GM19455 (cell line): Measurements from ENCODE around the gene LSM4.
A peak's percentile ranks its signal among the peaks of the same experiment; 100 is the strongest.
"Not testable (repeated sequence)": the region's sequence is repeated elsewhere in the genome, so short reads cannot be mapped to it uniquely, and the experiment has no call there.

Experiments
- ATAC-seq: cut with Tn5 transposase; IDR thresholded peaks from one replicate; pipeline ENCODE4 v1.9.1; 2021; ENCODE audit not compliant: unreplicated experiment

The LSM4 gene

DNA sequence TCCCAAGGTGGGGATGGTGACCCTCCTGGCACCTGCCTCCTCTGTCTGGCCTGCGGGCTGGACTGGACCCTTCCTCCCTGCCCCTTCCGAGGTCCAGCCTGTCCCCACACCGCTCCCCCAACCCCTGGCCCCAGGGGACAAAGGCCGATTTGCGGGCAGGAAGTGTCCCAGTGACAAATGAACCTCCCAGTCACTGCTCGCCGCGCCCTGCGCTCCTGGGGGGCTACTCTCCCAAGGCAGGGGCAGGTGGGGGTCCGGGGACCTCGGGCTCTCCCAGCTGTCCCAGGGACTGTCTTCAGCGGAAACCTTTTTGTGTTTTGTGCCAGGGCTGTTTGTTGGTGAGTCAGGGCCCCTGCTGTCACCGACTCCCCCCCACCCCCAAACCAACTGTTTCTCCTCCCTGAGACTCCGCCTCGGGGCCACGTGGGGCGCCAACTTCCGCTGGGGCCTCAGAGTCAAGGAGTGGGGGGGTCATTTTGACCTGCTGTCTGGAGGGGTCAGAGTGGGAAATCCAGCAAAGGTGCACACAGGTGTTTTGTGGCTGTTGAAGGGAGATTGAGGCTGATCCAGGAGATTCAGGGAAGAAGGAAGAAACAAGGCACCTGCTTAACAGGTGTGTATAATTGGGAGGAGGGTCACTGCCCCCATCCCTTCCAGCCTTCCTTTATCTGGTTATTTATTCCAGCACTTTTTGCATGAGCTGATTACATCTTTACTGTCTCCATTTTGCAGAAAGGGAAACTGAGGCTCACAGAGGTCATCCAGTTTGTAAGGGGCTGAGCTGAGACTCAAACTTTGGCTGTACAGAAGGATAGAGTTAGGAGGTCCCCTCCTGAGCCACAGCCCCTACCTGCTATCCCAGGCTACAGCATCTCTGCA lies 18.4 kb upstream of the LSM4 start:
- ATAC-seq = peak; percentile 49

DNA sequence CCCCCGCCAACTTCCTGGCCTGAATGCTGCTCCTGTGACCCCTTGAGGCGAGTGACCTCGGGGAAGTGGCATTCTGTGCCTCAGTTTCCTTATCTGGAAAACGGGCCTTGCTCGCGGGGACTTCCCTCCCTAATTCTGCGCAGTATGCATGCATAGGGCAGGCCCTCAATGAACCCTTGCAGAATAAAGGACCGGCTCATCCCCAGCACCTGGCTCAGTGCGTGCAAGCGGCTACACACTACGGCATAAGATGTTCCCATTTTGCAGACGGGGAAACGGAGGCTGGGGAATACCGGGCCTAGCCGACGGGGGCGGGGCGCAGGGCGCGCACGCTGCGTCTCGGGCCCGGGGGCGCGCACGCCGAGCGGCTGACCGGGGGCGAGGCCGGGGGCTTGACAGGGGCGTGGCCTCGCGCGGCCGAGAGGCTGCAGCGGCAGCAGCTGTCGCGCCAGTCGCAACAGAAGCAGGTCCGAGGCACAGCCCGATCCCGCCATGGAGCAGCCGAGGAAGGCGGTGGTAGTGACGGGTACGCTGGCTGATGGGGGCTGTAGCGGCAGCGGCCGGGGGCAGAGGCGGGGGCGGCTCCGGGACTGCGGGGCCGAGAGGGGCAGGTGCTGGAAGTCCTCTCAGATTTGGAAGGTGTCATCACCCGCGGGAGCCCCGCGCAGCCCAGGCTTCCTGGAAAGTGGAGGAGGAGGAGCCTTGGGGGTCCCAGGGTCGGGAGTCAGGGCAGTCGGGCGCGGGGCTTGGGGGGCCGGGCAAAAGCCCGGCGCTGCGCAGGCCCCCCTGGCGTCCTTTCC lies 17.5 kb upstream of the LSM4 start, which contains the start of gene PGPEP1:
Gene PGPEP1 (plus strand): TSS at position 409 of the 800 bp plus-strand sequence. CDS start 84 bp downstream, at position 493.
- peak; percentile 56 for ATAC-seq

DNA sequence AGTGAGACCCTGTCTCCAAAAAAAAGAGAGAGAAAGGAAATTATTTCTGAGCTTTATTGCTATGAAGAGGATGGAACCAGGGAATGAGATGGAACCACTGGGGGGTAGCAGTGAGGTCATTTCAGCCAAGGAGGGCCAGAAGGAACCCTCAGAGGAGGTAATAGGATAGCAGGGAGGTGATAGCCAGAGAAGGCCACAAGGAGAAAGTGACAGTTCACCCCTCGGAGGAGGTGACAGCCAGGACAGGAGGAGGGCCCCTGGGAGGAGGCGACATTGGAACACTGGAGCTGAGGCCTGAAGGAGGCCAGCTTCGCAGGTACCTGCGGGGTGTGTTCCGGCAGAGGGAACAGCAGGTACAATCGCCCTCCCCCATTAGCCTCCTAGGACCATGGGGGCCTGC lies 16.8 kb upstream of the LSM4 start:
- ATAC-seq = no peak

DNA sequence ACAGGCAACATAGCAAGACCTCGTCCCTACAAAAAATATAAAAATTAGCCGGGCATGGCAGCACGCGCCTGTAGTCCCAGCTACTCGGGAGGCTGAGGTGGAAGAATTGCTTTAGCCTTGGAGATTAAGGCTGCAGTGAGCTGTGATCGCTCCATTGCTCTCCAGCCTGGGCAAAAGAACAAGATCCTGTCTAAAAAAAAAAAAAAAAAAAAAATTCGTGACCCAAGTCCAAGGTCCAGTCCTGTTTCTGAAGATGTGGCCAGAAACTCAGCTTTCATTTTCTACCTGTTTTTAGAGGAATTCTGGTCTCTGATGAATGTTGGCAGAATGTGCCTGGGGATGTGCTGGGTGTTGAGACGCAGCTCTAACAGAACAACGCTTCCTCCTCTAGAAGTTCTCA lies 15.7 kb upstream of the LSM4 start:
- ATAC-seq = no peak

DNA sequence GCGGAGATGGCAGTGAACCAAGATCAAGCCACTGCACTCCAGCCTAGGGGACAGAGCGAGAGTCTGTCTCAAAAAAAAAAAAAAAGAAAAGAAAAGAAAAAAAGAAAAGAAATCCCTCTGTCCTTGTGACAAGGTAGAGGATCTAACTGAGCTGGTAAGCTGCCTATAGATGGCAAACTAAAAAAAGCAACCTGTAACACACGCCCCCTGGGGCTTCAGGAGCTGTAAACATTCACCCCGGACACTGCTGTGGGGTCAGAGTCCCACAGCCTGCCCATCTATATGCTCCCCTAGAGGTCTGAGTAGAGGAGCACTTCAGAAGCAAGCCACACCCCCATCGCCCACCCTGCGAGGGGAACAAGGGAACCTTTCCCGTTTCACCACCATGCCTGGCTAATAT lies 13.2 kb upstream of the LSM4 start:
- ATAC-seq = no peak

DNA sequence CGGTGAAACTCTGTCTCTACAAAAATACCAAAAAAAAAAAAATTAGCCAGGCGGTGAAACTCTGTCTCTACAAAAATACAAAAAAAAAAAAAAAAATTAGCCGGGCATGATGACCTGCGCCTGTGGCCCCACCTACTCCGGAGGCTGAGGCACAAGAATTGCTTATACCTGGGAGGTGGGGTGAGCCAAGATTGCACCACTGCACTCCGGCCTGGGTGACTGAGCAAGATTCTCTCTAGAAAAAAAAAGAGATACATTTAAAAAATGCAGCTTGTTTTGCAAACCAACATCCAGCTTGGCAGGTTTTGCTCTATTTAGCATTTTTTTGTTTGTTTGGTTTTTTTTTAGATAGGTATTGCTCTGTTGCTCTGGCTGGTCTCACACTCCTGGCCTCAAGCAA lies 10.8 kb upstream of the LSM4 start:
- no peak for ATAC-seq

DNA sequence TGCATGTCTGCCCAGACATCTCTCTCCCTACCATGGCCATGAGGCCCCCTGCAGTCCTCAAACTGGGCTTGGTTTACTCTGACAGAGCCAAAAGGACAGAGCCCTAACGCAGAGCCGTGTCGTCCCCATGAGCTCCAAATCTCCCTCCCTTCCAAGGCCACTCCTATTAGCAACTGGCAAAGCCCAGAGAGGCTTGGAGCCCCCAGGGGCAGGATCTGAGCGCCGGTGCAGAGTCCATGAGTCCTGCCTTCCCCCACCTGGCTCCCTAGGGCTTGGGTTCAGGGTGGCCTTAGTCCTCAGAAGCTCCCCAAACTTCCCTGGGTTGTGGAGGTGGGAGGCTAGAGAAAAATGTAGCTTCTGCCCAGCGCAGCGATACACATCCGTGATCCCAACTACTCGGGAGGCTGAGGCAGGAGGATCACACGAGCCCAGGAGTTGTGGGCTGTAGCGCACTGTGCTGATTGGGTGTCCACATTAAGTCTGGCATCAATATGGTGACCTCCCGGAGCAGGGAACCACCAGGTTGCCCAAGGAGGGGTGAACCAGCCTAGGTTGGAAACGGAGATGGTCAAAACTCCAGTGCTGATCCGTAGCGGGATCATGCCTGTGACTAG lies 10.1 kb upstream of the LSM4 start:
- no peak for ATAC-seq

DNA sequence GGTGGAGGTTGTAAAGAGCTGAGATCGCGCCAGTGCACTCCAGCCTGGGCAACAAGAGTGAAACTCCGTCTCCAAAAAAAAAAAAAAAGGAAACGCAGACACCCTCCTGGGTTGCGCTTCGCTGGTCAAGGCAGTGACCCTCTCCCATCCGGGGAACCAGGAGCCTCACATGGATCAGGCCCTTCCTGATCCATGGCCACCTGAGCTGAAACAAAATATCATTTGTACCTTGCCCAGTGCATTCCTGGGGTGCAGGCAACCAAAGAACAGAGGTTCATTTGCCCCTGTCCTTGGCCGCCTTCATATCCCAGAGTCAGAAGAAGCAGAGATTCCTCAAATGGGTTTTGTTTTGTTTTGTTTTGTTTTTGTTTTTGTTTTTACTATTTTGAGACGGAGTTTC lies 8.0 kb upstream of the LSM4 start:
- no peak for ATAC-seq

DNA sequence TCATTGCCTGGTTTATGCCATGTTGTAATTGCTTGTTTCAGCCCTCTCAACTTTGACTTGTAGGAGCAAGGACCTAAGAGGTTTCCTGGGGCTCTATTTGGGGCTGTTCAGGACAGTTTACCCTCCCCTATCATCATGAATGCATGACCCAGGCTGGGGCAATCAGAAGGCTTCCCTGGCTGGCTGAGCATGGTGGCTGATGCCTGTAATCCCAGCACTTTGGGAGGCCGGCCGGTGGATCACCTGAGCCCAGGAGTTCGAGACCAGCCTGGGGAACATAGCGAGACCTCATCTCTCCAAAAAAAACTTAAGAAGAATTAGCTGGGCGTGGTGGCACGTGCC lies 6.1 kb upstream of the LSM4 start:
- no peak for ATAC-seq

DNA sequence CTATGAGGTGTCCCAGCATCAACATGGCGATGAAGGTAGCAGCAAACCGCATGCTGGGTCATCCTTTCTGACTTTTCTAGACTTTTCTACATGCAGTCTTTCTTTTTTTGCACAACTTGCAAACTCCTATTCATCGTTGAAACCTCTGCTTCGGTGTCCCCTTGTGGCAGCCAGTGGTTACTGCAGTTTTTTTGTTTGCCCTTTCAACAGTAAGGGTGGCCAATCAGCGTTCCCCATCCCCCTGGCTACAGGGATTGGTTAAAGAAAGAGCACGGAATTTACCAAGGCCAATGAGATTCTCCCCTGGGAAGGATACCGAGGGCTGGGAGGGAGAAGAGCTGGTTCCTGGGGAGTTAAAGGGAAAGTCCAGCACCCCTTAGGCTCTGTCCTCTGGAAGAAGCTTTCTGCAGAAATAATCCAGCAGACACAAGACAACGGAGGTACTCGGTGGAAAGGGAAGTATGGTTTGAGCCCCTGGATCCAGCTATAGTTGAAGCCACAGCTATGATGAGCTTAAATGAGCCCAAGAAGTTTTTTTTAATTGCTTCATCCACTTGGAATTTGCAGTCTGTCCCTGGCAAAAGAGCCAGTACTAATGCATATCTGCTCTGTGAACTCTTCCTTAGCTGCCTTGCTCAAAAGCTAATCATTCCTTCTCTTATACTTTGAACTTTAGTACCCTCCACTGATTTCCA lies 5.6 kb upstream of the LSM4 start:
- ATAC-seq = peak; percentile 75

DNA sequence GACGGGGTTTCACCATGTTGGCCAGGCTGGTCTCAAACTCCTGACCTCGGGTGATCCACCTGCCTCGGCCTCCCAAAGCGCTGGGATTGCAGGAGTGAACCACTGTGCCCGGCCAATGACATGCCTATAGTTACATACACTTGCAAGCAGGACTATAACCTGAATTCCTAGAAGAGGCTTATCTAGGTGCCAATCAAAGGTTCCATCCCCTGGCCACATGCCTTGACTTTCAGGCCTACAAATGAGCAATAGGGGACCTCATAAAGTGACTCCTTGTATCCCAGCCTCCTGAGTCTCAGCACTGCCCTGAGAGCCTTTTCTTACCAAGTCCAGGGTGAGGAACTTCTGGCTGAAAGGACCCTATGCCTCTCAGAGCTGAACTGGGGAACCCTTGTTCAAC lies 3.9 kb upstream of the LSM4 start:
- ATAC-seq = no peak

DNA sequence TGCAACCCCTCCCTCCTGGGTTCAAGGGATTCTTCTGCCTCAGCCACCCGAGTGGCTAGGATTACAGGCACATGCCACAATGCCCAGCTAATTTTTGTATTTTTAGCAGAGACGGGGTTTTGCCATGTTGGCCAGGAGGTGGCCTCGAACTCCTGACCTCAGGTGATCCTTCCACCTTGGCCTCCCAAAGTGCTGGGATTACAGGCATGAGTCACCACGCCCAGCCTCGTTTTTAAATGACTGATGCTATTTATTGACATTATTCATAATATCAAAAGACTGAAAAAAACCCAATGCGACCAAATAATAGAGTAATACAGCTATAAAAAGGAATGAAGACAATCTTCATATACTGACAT lies 1.5 kb upstream of the LSM4 start:
- ATAC-seq = not testable (repeated sequence)

DNA sequence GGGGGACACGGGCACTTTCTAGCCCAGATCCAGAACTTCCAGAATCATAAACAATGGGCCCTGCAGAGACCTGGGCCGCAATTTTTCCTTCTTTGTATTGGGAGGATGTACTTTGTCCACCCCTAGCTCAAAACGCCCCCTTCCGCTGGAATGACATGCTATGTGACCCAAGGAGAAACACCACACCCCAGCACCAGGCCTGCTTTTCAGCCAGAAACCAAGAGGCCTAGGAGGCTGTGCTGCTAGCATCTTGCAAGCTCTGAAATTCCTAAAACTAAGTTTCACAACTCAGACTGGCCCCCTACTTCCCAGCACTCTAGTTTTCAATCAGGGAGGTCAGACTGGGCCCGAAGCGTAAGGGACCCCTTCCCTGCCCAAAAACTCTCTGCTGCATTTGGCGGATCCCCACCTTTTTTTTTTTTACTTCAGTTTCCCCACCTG lies 538 bp downstream of the LSM4 start:
- no peak for ATAC-seq

DNA sequence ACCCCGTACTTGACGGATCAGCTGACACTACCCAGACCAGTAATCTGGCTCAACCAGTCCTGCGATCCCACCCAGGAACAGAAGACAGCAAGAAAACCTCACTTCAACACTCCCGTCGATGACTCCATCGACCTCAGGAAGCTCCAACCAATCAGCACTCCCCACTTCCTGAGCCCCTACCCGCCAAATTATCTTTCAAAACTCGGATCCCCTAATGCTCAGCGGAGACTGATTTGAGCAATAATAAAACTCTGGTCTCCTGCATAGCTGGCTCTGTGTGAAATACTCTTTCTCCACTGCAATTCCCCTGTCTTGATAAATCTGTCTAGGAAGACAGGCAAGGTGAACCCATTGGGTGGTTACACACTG lies 1.2 kb downstream of the LSM4 start:
- ATAC-seq = no peak

DNA sequence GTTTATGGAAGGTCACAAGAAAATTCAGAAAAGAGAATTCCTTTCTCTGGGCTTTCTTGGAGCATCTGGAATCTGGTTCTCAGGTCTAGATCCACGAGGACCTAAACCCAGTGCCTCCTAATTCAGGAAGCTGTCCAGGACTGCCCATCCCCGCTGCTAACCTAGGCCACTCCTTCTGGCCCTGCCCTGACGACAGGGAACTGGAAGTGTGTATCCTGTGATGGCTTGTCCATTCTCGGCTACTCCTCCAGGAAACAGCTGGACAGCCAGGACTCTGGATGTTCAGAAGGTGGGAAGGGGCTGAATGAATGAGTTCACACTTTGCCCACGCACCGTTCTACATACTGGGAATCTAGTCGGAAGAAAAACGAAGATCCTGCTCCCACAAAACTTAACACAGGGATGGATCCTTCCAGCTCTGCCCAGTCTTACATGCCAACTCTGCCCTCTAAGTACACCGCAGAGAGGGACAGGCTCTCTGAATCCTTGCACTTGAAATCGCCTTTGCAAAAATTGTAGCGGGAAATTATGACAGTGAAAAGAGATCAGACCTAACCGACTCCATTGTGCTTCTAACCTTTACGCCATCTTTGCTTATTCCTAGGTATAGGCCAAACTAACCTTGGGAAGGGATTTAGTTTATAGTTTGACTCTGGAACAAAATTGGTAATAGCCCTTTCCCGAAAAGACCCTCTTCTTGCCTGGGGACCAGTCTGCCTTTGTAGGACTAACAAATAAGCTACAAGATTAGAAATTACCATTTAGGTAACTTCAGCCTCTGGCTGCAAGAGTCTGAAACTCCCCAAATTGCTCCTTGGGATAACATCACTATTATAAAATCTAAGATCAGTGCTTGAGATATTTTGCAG lies 1.8 kb downstream of the LSM4 start:
- ATAC-seq = no peak

DNA sequence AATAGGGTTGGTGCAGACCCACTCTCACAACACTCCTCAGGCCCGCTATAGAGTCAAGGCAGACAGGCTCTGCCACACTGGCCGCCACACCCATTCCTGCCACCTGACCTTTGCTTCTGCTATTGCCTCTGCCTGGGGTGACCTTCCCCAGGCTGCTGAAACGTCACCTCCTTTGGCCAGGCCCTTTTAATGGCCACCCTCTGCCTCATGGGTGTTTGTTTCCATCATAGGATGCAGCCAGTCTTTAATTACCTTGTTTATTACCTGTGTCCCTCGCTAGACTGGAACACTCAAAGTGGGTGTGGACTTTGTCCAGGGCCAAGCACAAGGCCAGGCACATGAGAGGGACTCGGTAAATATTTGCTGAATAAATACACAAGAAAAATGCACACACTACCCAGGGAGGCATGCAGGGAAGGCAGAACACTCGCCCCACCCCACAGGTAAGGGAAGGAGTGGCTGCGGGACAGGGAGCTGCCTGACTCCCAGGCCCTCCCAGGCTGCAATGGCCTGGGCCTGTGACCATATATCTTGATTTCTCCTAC lies 3.2 kb downstream of the LSM4 start:
- no peak for ATAC-seq

DNA sequence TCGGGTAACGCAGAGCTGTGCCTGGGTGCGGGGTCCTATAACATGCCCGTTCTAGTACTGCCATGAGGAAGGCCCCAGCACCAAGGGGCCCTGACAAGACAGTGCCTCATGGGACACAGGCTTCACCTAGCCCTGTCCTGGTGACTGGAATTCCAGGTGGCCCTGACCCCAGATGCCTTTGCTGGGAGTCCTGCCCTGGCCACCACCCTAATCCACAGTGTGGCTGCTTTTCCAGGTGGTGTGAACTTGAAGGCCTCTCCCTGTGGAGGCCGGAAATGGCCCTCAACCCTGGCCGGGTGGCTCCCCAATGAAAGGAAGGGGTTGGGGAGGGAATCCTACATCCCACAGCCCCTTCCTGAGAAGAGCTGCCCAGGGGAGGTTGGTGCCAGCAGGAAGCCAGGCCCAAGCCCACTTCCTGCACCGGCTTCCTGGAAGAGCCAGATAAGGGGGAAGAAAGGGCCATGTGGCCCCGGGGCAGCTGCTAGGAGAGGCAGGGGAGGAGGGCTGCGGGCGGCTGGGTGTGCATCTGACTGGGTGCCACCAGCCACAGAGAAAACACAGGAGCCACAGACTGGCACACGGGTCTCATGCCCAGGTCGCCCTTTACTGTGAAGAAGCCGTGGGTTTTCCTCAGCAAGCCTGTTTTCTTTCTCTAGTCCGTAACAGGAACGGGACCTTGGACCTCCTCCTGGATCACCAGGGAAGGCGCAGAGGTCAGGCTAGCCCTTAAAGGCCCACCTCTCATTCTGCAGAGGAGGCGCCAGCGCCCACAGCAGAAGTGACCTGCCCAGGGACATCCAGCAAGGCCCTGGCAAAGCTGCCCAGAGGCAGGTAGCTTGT lies 4.7 kb downstream of the LSM4 start:
- ATAC-seq = no peak

DNA sequence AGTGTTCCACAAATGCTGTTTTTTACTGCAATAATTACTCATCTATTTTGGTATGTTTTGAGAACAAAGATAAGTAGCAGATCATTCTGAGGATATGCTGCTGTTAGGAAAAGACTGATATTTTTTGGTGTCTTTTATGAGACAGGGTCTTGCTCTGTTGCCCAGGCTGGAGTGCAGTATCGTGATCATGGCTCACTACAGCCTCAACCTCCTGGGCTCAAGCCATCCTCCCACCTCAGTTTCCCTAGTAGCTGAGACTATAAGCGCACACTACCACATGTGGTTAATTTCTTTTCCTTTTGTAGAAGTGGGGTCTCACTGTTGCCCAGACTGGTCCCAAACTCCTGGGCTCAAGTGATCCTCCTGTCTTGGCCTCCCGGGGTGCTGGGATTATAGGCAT lies 9.5 kb downstream of the LSM4 start:
- no peak for ATAC-seq

DNA sequence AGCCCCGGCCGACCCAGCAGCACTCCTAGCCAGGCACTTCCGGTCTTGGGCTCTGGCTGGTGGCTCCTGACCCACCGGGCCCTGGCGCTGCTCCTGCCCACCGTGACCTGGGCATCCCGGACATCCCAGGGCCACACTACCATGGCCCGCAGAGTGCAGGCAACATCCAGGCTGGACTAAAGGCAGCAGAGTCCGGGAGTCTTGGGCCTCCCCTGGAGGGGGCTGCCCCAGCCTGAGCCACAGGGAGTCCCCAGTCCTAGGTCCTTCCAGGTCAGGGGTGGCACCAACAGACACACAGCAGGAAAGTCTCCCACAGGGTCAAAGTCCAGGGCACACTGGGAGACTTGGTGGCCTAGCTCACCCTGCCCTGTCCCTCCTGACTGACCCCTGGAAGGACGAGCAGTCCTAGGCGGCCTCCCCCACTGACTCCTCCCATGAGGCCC lies 10.8 kb downstream of the LSM4 start:
- ATAC-seq = no peak
